PC-3 (cell line): ENCODE data around the gene CYB5D1.

Source experiments
- CTCF ChIP-seq: fragments of 300-600 bp; sonication (generic); conservative IDR thresholded peaks from 2 replicates; pipeline ENCODE4 v1.5.1; 2017; ENCODE audit warnings: antibody characterized with exemption, low read depth, mild to moderate bottlenecking, low read length
- EZH2 ChIP-seq: fragments of 300-600 bp; sonication (generic); IDR thresholded peaks from one replicate; pipeline ENCODE4 v1.6.1; 2017; ENCODE audit warnings: antibody characterized with exemption, mild to moderate bottlenecking, low read length; ENCODE audit not compliant: unreplicated experiment

DNA sequence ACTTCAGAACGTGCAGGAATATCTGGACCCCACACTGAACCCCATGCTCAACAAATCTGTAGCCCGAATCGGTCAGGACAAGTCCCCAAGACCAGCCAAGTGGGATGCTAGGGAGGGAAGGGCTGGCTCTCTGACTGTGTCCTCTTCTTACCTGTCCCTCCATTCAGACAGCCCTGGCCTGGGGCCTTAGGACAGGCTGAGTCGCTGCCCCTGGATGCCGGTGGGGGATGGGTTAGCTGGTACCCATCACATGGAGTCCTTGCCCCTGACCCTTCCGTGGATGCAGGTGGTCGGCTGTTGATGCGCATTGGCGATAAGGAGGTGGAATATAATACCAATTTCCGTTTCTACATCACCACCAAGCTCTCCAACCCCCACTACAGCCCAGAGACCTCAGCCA lies 39.8 kb upstream of the CYB5D1 start:
- TF ChIP-seq CTCF (no peak), EZH2 (no peak)
